Measurements from ENCODE around the gene RNF212B.
"Not testable (repeated sequence)": the region's sequence is repeated elsewhere in the genome, so short reads cannot be mapped to it uniquely, and the experiment has no call there.

RNF212B gene, protein sequence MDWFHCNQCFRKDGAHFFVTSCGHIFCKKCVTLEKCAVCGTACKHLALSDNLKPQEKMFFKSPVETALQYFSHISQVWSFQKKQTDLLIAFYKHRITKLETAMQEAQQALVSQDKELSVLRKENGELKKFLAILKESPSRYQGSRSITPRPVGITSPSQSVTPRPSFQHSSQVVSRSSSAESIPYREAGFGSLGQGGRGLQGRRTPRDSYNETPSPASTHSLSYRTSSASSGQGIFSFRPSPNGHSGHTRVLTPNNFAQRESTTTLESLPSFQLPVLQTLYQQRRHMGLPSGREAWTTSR

DNA sequence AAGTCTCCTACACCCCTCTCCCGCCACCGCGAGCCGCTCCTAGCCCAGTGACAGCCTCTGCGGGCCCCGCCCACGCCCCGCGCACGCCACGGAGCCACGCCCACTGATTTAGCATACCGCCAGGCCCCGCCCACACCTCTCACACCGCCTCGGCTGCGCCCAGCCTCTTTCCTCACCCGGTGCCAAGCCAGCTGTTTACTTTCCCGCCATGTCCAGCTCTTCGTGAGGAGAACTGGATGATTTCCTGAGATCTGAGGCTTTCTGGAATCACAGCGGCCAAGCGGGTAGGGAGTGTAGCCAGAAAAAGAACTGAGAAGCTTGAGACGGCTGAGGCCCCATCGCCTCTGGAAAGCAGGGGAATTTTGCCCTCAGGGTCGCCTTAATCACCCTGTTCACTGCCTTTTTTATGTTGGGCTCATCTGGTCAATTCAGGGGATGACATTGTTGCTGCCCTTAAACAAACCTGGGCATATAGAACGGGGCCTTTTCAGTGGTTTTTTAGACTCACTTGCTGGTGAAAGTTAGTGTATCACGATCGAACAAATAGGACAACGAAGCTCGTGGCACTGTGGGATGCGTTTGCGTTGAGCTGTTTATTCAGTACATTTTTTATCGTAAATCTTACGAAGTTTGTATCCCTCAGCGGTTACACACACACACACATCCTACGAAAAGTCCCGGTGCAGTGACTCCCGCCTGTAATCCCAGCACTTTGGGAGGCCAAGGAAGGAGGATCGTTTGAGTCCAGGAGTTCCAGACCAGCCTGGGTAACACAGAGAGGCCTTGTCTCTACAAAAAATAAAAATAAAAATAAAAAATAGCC, at the start of gene RNF212B:
Gene RNF212B, plus strand, starts transcription at position 165 of the 823 bp plus-strand sequence. CDS start 2,410 bp downstream, outside the sequence.
- peak; percentile 77 for DNase-seq

GRCh38 chr14:23193432-23193831, 44.3 kb upstream of the RNF212B start:
- no peak for DNase-seq

DNA sequence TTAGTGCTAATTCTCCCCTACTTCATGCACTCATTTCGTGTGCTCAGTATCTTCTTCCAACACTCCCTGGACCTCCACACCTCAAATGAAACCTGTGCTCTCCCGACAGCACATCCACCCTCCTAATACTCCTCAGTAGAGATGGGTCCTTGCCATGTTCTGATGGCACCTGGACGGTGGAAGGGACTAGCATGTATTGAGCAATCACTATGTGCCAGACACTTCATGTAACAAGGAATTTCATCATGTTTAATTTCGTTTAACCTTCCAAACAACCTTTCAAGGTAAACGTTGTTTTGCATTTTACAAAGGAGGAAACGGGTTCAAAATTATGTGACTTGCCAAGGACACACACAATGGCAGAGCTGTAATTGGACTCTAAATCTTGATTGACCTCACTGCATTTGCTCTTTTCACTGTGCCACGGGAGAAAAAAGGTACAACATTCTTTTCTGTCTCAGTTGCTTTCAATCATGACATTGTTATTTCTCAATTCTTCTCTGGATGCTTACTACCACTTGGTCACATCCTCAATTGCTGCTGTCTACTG, 42.1 kb upstream of the RNF212B start:
- no peak for DNase-seq

DNA sequence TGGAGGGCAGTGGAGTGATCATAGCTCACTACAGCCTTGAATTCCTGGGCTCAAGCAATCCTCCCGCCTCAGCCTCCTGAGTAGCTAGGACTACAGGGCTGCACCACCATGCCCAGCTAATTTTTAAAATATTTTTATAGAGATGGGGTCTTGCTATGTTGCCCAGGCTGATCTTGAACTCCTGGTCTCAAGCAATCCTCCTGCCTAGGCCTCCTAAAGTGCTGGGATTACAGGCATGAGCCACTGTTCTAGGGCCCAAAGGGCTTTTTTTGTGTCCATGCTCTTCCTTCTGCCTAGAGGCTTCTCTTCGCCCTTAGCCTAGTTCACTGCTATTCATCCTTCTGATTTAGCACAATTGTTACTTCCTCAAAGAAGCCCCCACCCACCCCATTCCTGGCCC, 41.2 kb upstream of the RNF212B start:
- DNase-seq: not testable (repeated sequence)

DNA sequence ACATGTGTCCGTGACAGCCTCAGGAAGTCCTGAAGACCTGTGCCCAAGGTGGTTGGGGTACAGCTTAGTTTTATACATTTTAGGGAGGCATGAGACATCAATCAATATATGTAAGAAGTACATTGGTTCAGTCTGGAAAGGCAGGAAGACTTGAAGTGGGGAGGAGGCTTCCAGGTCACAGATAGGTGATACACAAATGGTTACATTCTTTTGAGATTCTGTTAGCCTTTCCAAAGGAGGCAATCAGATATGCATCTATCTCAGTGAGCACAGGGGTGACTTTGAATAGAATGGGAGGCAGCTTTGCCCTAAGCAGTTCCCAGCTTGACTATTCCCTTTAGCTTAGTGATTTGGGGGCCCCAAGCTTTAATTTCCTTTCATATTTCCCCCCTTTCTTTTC, 38.6 kb upstream of the RNF212B start:
- not testable (repeated sequence) for DNase-seq

GRCh38 chr14:23202001-23202400, 35.7 kb upstream of the RNF212B start:
- no peak for DNase-seq

DNA sequence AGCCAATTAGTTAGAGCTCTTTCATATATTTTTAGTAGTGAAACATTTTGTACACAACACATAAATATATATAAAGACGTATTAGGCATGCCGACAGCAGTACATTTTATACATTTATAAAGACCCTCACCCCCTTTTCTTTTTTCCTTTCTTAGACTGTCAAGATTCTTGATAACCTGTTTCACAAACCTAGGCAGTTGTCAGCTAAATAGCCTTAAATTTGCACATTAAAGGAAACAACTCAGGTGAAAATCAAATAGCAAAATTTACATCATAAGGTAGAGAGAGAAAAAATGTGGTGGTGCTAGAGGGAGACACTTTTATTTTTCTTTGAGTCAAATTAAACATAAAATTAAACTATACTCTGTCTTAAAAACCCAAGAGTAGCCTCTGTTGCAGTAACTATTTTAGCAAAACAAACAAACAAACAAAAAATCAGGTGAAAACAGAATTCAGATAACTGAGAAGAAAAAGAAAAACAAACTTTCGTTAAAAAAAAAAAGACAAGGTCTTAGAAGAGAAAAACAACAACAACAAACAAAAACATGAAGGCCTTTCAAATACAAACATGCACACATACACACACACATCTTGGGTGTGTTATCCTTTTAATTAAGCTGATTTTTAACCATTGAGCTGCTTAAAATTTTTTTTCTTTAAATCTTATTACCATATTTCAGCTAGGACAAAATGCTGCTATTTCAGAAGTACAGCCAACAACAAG, 31.2 kb upstream of the RNF212B start:
- no peak for DNase-seq

- DNase-seq: no peak
These were observed 30.6 kb upstream of the RNF212B start for GRCh38 chr14:23207146-23207540.

- DNase-seq: no peak
These were observed 29.4 kb upstream of the RNF212B start for GRCh38 chr14:23208324-23208723.

GRCh38 chr14:23209651-23210423, 27.9 kb upstream of the RNF212B start:
- DNase-seq: no peak

- no peak for DNase-seq
These were observed 22.3 kb upstream of the RNF212B start for GRCh38 chr14:23215421-23215820.

DNA sequence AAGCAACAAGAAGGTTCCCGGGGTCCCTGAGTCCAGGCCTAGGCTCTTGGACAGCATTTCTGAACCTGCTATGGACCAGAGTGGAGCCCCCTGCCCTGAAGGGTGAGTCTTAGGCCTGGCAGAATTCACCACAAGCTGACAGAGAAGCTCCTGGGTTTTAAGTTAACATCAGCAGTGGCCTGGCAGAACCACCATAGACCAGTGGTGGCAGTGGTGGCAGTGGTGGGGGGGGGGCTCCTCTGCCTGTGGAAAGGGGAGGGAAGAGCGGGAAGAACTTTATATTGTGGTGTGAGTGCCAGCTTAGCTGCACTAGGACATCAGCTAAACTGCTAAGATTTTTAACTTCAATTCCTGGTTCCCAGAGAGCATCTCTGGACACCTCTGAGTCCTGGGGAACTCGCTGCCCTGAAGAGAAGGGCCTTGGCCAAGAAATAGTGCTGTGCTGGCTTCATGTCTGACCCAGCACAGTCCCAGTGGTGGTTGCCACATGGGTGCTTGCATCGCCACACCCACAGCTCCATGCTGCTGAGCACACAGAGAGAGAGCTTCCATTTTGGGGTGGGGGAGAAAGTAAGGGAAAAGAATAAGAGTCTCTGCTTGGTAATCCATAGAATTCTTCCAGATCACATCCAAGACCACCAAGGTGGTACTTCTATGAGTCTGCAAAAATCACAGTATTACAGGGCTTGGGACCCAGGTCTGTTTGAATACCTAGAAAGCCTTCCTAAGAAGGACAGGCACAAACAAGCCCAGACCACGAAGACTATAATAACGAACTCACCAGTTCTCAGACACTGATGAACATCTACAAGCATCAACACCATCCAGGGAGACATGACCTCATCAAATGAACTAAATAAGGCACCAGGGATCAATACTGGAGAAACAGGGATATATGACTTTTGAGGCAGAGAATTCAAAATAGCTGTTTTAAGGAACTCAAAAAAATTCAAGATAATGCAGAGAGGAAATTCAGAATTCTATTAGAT, 20.4 kb upstream of the RNF212B start:
- DNase-seq: no peak

DNA sequence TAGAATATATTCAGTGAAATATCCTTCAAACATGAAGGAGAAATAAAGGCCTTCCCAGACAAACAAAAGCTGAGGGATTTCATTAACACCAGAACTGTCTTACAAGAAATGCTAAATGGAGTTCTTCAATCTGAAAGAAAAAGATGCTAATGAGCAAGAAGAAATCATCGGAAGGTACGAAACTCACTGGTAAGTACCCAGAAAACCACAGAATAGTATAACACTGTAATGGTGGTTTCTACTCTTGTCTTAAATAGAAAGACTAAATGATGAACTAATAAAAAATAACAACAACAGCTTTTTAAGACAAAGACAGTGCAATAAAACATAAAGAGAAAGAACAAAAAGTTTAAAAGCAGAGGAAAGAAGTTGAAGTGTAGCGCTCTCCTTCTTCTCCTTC, 18.7 kb upstream of the RNF212B start:
- no peak for DNase-seq

GRCh38 chr14:23224958-23225357, 12.8 kb upstream of the RNF212B start:
- DNase-seq: not testable (repeated sequence)

- DNase-seq: no peak
These were observed 10.2 kb upstream of the RNF212B start for GRCh38 chr14:23227566-23227965.

GRCh38 chr14:23228812-23229211, 8.9 kb upstream of the RNF212B start:
- DNase-seq: no peak

GRCh38 chr14:23232241-23232808, 5.4 kb upstream of the RNF212B start:
- DNase-seq: not testable (repeated sequence)

- no peak for DNase-seq
These were observed 2.9 kb downstream of the RNF212B start for GRCh38 chr14:23240661-23241060.

- not testable (repeated sequence) for DNase-seq
These were observed 3.5 kb downstream of the RNF212B start for GRCh38 chr14:23241061-23241715.

DNA sequence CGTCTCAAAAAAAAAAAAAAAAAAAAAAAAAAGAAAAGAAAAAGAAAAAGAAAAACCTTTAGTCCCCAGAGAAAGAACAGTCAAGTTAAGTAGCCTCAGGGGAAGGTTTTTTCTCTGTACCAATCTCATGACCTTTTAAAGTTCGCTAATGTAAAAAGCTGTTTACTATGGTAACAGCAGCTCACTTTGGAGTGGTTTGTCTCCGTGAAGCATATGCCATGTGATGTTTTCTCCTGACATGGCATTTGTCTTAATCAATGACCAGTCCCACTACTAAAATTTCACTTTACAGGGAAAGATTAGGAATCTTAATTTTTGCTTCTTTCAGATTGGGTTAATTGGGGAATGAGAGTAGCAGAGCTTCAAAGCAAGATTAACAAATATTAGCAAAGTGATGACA, 4.3 kb downstream of the RNF212B start:
- DNase-seq: no peak

Data from NCI-H146 (cell line).